Measurements from ENCODE around the gene ISL2. TPM values are rescaled to one million over a fixed set of nuclear protein-coding genes. Genes with fewer than 3 reads are reported as not detected.

The ISL2 gene
- polyA plus RNA-seq, 2 of the 4 experiments (the other 2 are of a cell fraction) = 2.6 to 3.2 TPM

DNA sequence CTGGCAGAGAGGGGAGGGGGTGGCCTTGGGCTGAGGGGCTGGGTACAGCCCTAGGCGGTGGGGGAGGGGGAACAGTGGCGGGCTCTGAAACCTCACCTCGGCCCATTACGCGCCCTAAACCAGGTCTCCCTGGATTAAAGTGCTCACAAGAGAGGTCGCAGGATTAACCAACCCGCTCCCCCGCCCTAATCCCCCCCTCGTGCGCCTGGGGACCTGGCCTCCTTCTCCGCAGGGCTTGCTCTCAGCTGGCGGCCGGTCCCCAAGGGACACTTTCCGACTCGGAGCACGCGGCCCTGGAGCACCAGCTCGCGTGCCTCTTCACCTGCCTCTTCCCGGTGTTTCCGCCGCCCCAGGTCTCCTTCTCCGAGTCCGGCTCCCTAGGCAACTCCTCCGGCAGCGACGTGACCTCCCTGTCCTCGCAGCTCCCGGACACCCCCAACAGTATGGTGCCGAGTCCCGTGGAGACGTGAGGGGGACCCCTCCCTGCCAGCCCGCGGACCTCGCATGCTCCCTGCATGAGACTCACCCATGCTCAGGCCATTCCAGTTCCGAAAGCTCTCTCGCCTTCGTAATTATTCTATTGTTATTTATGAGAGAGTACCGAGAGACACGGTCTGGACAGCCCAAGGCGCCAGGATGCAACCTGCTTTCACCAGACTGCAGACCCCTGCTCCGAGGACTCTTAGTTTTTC, 4.9 kb downstream of the ISL2 start:
- DNase-seq (ENCODE audit: low read depth in 1 of 2, low spot score in 1 of 2) (no peak), ATAC-seq (no peak), FAIRE-seq (no peak)
- CTCF ChIA-PET = interaction anchor here (0.6 to 2.4 kb wide), 4 partner anchors 11 to 499 kb away, joined by 3 to 8 read pairs (median 3); no protein-coding TSS in a partner anchor
- POLR2A ChIA-PET = no interaction called here
- Histone ChIP-seq H3K27ac (no peak overlapping the region), H3K4me1 (peaks cover 11% of the 10 kb centered on the region; the same call in 2 of the 3 replicates), H3K9me3 (no peaks in the 10 kb centered on the region), H3K4me3 (no peak overlapping the region), H3K4me2 (no peak overlapping the region)
- WGBS (ENCODE audit: missing lambda C conversion rate) = 95% methylated on average over 37 of the region's 42 CpGs
- no peak for TF ChIP-seq CHD2 (IDR thresholded peaks at IDR 0.05; ENCODE audit: low read length, partially characterized antibody)
- TF ChIP-seq, protein P1, sequence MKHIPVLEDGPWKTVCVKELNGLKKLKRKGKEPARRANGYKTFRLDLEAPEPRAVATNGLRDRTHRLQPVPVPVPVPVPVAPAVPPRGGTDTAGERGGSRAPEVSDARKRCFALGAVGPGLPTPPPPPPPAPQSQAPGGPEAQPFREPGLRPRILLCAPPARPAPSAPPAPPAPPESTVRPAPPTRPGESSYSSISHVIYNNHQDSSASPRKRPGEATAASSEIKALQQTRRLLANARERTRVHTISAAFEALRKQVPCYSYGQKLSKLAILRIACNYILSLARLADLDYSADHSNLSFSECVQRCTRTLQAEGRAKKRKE (CRISPR knock-in tag; IDR thresholded peaks at IDR 0.05; ENCODE audit: low read depth) = no peak
- no peak for TF ChIP-seq RNF2 (IDR thresholded peaks at IDR 0.05; ENCODE audit: borderline replicate concordance, low read depth)
- TF ChIP-seq, protein P2, sequence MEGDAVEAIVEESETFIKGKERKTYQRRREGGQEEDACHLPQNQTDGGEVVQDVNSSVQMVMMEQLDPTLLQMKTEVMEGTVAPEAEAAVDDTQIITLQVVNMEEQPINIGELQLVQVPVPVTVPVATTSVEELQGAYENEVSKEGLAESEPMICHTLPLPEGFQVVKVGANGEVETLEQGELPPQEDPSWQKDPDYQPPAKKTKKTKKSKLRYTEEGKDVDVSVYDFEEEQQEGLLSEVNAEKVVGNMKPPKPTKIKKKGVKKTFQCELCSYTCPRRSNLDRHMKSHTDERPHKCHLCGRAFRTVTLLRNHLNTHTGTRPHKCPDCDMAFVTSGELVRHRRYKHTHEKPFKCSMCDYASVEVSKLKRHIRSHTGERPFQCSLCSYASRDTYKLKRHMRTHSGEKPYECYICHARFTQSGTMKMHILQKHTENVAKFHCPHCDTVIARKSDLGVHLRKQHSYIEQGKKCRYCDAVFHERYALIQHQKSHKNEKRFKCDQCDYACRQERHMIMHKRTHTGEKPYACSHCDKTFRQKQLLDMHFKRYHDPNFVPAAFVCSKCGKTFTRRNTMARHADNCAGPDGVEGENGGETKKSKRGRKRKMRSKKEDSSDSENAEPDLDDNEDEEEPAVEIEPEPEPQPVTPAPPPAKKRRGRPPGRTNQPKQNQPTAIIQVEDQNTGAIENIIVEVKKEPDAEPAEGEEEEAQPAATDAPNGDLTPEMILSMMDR (IDR thresholded peaks at IDR 0.05) = no peak
- no peak for TF ChIP-seq MYC (IDR thresholded peaks at IDR 0.05; ENCODE audit: borderline replicate concordance, low read length)
- no peak for TF ChIP-seq HEYL (CRISPR knock-in tag; IDR thresholded peaks at IDR 0.05)
- no peak for TF ChIP-seq RARB (CRISPR knock-in tag; IDR thresholded peaks at IDR 0.05)
- no peak for TF ChIP-seq FOSL2 (IDR thresholded peaks at IDR 0.05)
- TF ChIP-seq FOSL2 (CRISPR knock-in tag; IDR thresholded peaks at IDR 0.05) = no peak
- TF ChIP-seq ZC3H11A (IDR thresholded peaks at IDR 0.05) = no peak
- TF ChIP-seq, protein P3, sequence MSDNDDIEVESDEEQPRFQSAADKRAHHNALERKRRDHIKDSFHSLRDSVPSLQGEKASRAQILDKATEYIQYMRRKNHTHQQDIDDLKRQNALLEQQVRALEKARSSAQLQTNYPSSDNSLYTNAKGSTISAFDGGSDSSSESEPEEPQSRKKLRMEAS (IDR thresholded peaks at IDR 0.05) = no peak
- TF ChIP-seq RFX5 (IDR thresholded peaks at IDR 0.05) = no peak
- TF ChIP-seq NPAS2 (CRISPR knock-in tag; IDR thresholded peaks at IDR 0.05; ENCODE audit: borderline replicate concordance) = no peak
- no peak for TF ChIP-seq SREBF2 (IDR thresholded peaks at IDR 0.05)
- TF ChIP-seq KDM5A (IDR thresholded peaks at IDR 0.05) = no peak
- no peak for TF ChIP-seq ZSCAN20 (CRISPR knock-in tag; IDR thresholded peaks at IDR 0.05)
- TF ChIP-seq CBX2 (IDR thresholded peaks at IDR 0.05; ENCODE audit: borderline replicate concordance, low read depth) = no peak
- no peak for TF ChIP-seq MAFK (IDR thresholded peaks at IDR 0.05; ENCODE audit: partially characterized antibody)
- no peak for TF ChIP-seq POLR2A (IDR thresholded peaks at IDR 0.05; ENCODE audit: low read length)
- TF ChIP-seq HOXA7 (CRISPR knock-in tag; IDR thresholded peaks at IDR 0.05) = no peak
- no peak for TF ChIP-seq EHMT2 (IDR thresholded peaks at IDR 0.05; ENCODE audit: low read depth)

DNA sequence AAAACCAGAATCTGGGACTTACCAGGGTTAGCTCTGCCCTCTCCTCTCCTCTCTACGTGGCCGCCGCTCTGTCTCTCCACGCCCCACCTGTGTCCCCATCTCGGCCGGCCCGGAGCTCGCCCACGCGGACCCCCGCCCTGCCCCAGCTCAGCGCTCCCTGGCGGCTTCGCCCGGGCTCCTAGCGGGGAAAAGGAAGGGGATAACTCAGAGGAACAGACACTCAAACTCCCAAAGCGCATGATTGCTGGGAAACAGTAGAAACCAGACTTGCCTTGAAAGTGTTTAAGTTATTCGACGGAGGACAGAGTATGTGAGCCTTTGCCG, 5.4 kb downstream of the ISL2 start:
- peaks cover 11% of the 10 kb centered on the region; the same call in 2 of the 3 replicates for H3K4me1 ChIP-seq
- no peak overlapping the region for H3K27ac ChIP-seq
- H3K4me2 ChIP-seq = no peak overlapping the region
- H3K9me3 ChIP-seq = no peaks in the 10 kb centered on the region
- no peak for DNase-seq (ENCODE audit: low read depth in 1 of 2, low spot score in 1 of 2)
- CTCF ChIA-PET = interaction anchor here (0.6 to 2.4 kb wide), 3 partner anchors 12 to 498 kb away, joined by 3 to 8 read pairs (median 3); no protein-coding TSS in a partner anchor
- no peak for ATAC-seq
- POLR2A ChIA-PET = no interaction called here
- FAIRE-seq = no peak
- H3K4me3 ChIP-seq = no peak overlapping the region
- WGBS (ENCODE audit: missing lambda C conversion rate) = 96% methylated on average over 20 of the region's 20 CpGs
- no peak for TF ChIP-seq POLR2AphosphoS2 (conservative IDR thresholded peaks at IDR 0.05; ENCODE audit: low read length)
- no peak for TF ChIP-seq JUN (IDR thresholded peaks at IDR 0.05)
- TF ChIP-seq HOXB5 (CRISPR knock-in tag; IDR thresholded peaks at IDR 0.05) = no peak
- TF ChIP-seq FOXS1 (CRISPR knock-in tag; IDR thresholded peaks at IDR 0.05) = no peak
- TF ChIP-seq, protein P1 (CRISPR knock-in tag; IDR thresholded peaks at IDR 0.05; ENCODE audit: low read depth) = no peak
- TF ChIP-seq CBX8 (IDR thresholded peaks at IDR 0.05) = no peak
- TF ChIP-seq BHLHE40 (IDR thresholded peaks at IDR 0.05; ENCODE audit: low read depth, low read length) = no peak
- no peak for TF ChIP-seq RNF2 (IDR thresholded peaks at IDR 0.05; ENCODE audit: borderline replicate concordance, low read depth)
- TF ChIP-seq CHD2 (IDR thresholded peaks at IDR 0.05; ENCODE audit: low read length, partially characterized antibody) = no peak
- TF ChIP-seq FOSB (CRISPR knock-in tag; IDR thresholded peaks at IDR 0.05) = no peak
- TF ChIP-seq ESRRA (IDR thresholded peaks at IDR 0.05; ENCODE audit: borderline replicate concordance, low read length) = no peak
- TF ChIP-seq EHMT2 (IDR thresholded peaks at IDR 0.05; ENCODE audit: low read depth) = no peak
- TF ChIP-seq KDM5A (IDR thresholded peaks at IDR 0.05) = no peak
- TF ChIP-seq ZNF302 (CRISPR knock-in tag; IDR thresholded peaks at IDR 0.05) = no peak
- no peak for TF ChIP-seq FOSL2 (IDR thresholded peaks at IDR 0.05)
- TF ChIP-seq FOSL2 (CRISPR knock-in tag; IDR thresholded peaks at IDR 0.05) = no peak
- TF ChIP-seq CHD4 (IDR thresholded peaks at IDR 0.05; ENCODE audit: borderline replicate concordance) = no peak
- no peak for TF ChIP-seq MAZ (IDR thresholded peaks at IDR 0.05; ENCODE audit: borderline replicate concordance, low read depth, low read length)
- TF ChIP-seq RCOR1 (IDR thresholded peaks at IDR 0.05; ENCODE audit: low read depth, low read length) = no peak
